K562 (cell line): ENCODE measurements around the gene LOXL3. TPM values are rescaled to one million over a fixed set of nuclear protein-coding genes. Genes with fewer than 3 reads are reported as not detected.

ENCODE experiments used
- CC2D1A ChIP-seq: fragments of 450-650 bp; IDR thresholded peaks from 2 replicates; pipeline ENCODE4 v1.6.1; 2017; ENCODE audit warnings: mild to moderate bottlenecking
- CHD4 ChIP-seq: fragments of 200-600 bp; sonication (generic); IDR thresholded peaks from 3 replicates; pipeline ENCODE4 v1.6.1; 2012; ENCODE audit warnings: low read depth, mild to moderate bottlenecking, mixed read lengths, low read length, inconsistent platforms; ENCODE audit not compliant: insufficient read depth, insufficient replicate concordance, poor library complexity, severe bottlenecking
- FOSL1 ChIP-seq: fragments of 200-800 bp; sonication (Bioruptor generic); conservative IDR thresholded peaks from 2 replicates; pipeline ENCODE4 v1.6.1; 2016; ENCODE audit warnings: missing genetic modification characterization, missing compliant biosample characterization
- HDAC2 ChIP-seq: fragments of 450-650 bp; IDR thresholded peaks from 2 replicates; pipeline ENCODE4 v1.6.1; 2016; ENCODE audit warnings: mild to moderate bottlenecking
- HMGN3 ChIP-seq: IDR thresholded peaks from 2 replicates; pipeline ENCODE4 v1.6.1; 2011; ENCODE audit warnings: borderline replicate concordance, low read depth, mild to moderate bottlenecking, mixed read lengths, low read length; ENCODE audit not compliant: insufficient read length; ENCODE audit errors: extremely low read depth
- KLF16 ChIP-seq: IDR thresholded peaks from 2 replicates; pipeline ENCODE4 v1.6.1; 2016; ENCODE audit warnings: antibody characterized with exemption
- LCOR ChIP-seq: sonication (generic); formaldehyde crosslinking; IDR thresholded peaks from 2 replicates; pipeline ENCODE4 v1.8.0; 2022; ENCODE audit warnings: mild to moderate bottlenecking, missing genetic modification reagents
- RHOXF2B ChIP-seq: fragments of 250-450 bp; sonication (Bioruptor Pico); conservative IDR thresholded peaks from 2 replicates; pipeline ENCODE4 v1.5.1; 2021
- SRSF1 ChIP-seq: fragments of 200-400 bp; formaldehyde crosslinking; IDR thresholded peaks from 2 replicates; pipeline ENCODE4 v1.6.1; 2017; ENCODE audit warnings: mild to moderate bottlenecking, low read depth, low read length, moderate library complexity
- TBP ChIP-seq: optimal IDR thresholded peaks from 2 replicates; pipeline ENCODE3; 2011; ENCODE audit warnings: low read depth, low read length, improper control_type of control experiment
- UBTF ChIP-seq, 2 experiments: IDR thresholded peaks; 2 replicates each; pipeline ENCODE4 v1.6.1; 2012; ENCODE audit warnings: improper control_type of control experiment in 2 of 2, low read depth in 2 of 2, low read length in 2 of 2, borderline replicate concordance in 1 of 2
- ZBTB9 ChIP-seq: fragments of 450-650 bp; formaldehyde crosslinking; IDR thresholded peaks from 2 replicates; pipeline ENCODE4 v1.4.0; 2020; ENCODE audit warnings: mild to moderate bottlenecking, moderate library complexity
- ZNF41 ChIP-seq: fragments of 250-450 bp; sonication (Bioruptor Pico); conservative IDR thresholded peaks from 2 replicates; pipeline ENCODE4 v1.4.0; 2020; ENCODE audit warnings: mild to moderate bottlenecking
- ZNF511 ChIP-seq: sonication (generic); formaldehyde crosslinking; IDR thresholded peaks from 2 replicates; pipeline ENCODE4 v1.8.0; 2022; ENCODE audit warnings: mild to moderate bottlenecking, missing genetic modification reagents
- ZNF589 ChIP-seq: fragments of 200-800 bp; sonication (Bioruptor generic); IDR thresholded peaks from 2 replicates; pipeline ENCODE4 v1.6.1; 2016; ENCODE audit warnings: low read depth, missing genetic modification characterization, missing compliant biosample characterization
- ZNF77 ChIP-seq: fragments of 250-450 bp; sonication (Bioruptor Pico); IDR thresholded peaks from 2 replicates; pipeline ENCODE4 v1.5.0; 2020
- polyA plus RNA-seq, 8 experiments: library from polyadenylated mRNA; depleted of rRNA in 4 of 8; stranded (reverse) in 5 of 8; unstranded in 3 of 8; fragments of >200 nt; fragmentation: Nextera tagmentation in 2 of 8; fragmentation: Illumina TruSeq in 1 of 8; extraction: Ambion mirVana in 2 of 8; extraction: Trizol in 1 of 8; gene quantifications; 2 replicates each; pipeline versions ENCODE4 v1.2.1 to v1.2.3, GENCODE V29; 2011 to 2014; ENCODE audit warnings: inconsistent platforms in 1 of 8, missing spikeins in 1 of 8
- total RNA-seq, 7 experiments: library from RNA; depleted of rRNA in 6 of 7; stranded (reverse); fragments of >200 nt in 6 of 7; fragmentation: Illumina TruSeq in 2 of 7; extraction: Trizol in 2 of 7; gene quantifications; 2 replicates each; pipeline versions ENCODE4 v1.2.1 to v1.2.3, GENCODE V29; 2011 to 2021; ENCODE audit warnings: low replicate concordance in 1 of 7
- TF ChIP-seq, protein P1 (sequence below): sonication (generic); formaldehyde crosslinking; IDR thresholded peaks from 2 replicates; pipeline ENCODE4 v1.4.0; 2020; ENCODE audit warnings: mild to moderate bottlenecking, missing genetic modification reagents
- TF ChIP-seq, protein P2 (sequence below): fragments of 250-450 bp; sonication (Bioruptor Pico); IDR thresholded peaks from 2 replicates; pipeline ENCODE4 v1.8.0; 2021; ENCODE audit warnings: moderate library complexity, mild to moderate bottlenecking, inconsistent platforms

LOXL3 gene
- total and polyA plus RNA-seq, 9 of the 15 experiments (the other 6 are each of a cell fraction or from before 2014, with no cell fraction given): 0.22 to 0.99 (median 0.31) TPM

- TF ChIP-seq ZBTB9 (peak; percentile 98), TBP (peak; percentile 62), SRSF1 (no peak), HDAC2 (peak; percentile 80), HMGN3 (peak; percentile 53), UBTF (IDR thresholded peaks at IDR 0.05; ENCODE audit: borderline replicate concordance in 1 of 2, low read depth in 2 of 2, low read length in 2 of 2) (peak in 1 of 2 experiments; percentile 88; a peak in 2 of 4 replicates), FOSL1 (tag) (peak; percentile 15; the same call in 1 of the 2 replicates), KLF16 (peak; percentile 72), RHOXF2B (no peak), ZNF41 (no peak), CC2D1A (peak; percentile 41; the same call in 1 of the 2 replicates), ZNF77 (no peak), LCOR (CRISPR knock-in tag) (peak; percentile 75), ZNF511 (peak; percentile 55; the same call in 1 of the 2 replicates), ZNF589 (CRISPR knock-in tag) (peak; percentile 60; the same call in 1 of the 2 replicates), CHD4 (no peak)
- TF ChIP-seq, protein P1, sequence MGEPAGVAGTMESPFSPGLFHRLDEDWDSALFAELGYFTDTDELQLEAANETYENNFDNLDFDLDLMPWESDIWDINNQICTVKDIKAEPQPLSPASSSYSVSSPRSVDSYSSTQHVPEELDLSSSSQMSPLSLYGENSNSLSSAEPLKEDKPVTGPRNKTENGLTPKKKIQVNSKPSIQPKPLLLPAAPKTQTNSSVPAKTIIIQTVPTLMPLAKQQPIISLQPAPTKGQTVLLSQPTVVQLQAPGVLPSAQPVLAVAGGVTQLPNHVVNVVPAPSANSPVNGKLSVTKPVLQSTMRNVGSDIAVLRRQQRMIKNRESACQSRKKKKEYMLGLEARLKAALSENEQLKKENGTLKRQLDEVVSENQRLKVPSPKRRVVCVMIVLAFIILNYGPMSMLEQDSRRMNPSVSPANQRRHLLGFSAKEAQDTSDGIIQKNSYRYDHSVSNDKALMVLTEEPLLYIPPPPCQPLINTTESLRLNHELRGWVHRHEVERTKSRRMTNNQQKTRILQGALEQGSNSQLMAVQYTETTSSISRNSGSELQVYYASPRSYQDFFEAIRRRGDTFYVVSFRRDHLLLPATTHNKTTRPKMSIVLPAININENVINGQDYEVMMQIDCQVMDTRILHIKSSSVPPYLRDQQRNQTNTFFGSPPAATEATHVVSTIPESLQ (CRISPR knock-in tag): 0 out of 2 replicates have a peak, but pooled peaks have one; percentile 76
- TF ChIP-seq, protein P2, sequence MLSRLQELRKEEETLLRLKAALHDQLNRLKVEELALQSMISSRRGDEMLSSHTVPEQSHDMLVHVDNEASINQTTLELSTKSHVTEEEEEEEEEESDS: no peak
These were observed 23.2 kb downstream of the LOXL3 start (continued) for GRCh38 chr2:74530239-74531187.
